Duodenal mucosa (tissue), 2 donors: Measurements from ENCODE around the gene CEACAM16.

Experiments
- H3K27ac ChIP-seq: one replicate; pipeline ENCODE4 v1.7.0; 2013; ENCODE audit warnings: low read depth, low read length
- H3K27me3 ChIP-seq, 2 donors: one replicate each; pipeline ENCODE4 v1.7.0; 2013; ENCODE audit warnings: low read length in 2 of 2, control low read depth in 1 of 2; ENCODE audit not compliant: insufficient read depth in 2 of 2, control insufficient read depth in 1 of 2
- H3K36me3 ChIP-seq, 2 donors: one replicate each; pipeline ENCODE4 v1.7.0; 2013; ENCODE audit warnings: low read length in 2 of 2, control low read depth in 1 of 2; ENCODE audit not compliant: insufficient read depth in 2 of 2, control insufficient read depth in 1 of 2
- H3K4me1 ChIP-seq, 2 donors: one replicate each; pipeline ENCODE4 v1.7.0; 2013; ENCODE audit warnings: low read length in 2 of 2, control low read depth in 1 of 2; ENCODE audit not compliant: insufficient read depth in 2 of 2, control insufficient read depth in 1 of 2
- H3K4me3 ChIP-seq, 2 donors: one replicate each; pipeline ENCODE4 v1.7.0; 2013; ENCODE audit warnings: low read length in 2 of 2, low read depth in 1 of 2
- H3K9ac ChIP-seq, 2 donors: one replicate each; pipeline ENCODE4 v1.7.0; 2013; ENCODE audit warnings: low read length in 2 of 2, low read depth in 1 of 2
- H3K9me3 ChIP-seq, 2 donors: one replicate each; pipeline ENCODE4 v1.7.0; 2013; ENCODE audit warnings: low read length in 2 of 2, control low read depth in 1 of 2; ENCODE audit not compliant: control insufficient read depth in 1 of 2

The CEACAM16 gene

DNA sequence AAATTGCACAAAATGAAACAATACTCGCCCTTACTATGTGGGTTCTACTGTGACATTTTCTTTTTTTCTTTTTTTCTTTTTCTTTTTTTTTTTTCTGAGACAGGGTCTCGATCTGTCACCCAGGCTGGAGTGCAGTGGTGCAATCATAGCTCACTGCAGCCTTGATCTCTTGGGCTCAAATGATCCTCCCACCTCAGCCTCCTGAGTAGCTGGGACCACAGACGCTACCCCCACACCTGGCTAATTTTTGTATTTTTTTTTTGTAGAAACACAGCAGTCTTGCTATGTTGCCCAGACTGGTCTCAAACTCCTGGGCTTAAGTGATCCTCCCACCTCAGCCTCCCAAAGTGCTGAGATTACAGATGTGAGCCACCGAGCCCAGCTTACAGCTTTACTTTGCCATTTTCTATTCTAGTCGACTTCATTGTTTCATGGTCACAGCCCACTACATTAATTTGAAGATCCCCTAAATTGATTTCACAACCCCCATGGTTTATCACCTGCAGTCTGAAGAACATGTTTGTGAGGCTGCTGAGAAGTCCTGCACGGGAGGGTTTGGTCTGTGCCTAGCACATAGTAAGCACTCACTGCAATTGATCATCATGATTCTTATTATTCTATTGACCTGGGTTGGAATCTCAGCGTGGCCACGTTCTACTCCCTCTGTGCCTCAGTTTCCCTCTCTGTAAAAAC is 53.3 kb downstream of the CEACAM16 start:
- Histone ChIP-seq H3K4me3 (peak overlapping the region; percentile 69 to 73), H3K4me1 (peaks cover 48 to 71% of the 10 kb centered on the region in 2 donors), H3K9me3 (no peaks in the 10 kb centered on the region), H3K27me3 (no peaks in the 10 kb centered on the region), H3K27ac (peak overlapping the region; percentile 97), H3K36me3 (peaks cover 11 to 37% of the 10 kb centered on the region in 2 donors), H3K9ac (peak overlapping the region; percentile 40 to 78)

DNA sequence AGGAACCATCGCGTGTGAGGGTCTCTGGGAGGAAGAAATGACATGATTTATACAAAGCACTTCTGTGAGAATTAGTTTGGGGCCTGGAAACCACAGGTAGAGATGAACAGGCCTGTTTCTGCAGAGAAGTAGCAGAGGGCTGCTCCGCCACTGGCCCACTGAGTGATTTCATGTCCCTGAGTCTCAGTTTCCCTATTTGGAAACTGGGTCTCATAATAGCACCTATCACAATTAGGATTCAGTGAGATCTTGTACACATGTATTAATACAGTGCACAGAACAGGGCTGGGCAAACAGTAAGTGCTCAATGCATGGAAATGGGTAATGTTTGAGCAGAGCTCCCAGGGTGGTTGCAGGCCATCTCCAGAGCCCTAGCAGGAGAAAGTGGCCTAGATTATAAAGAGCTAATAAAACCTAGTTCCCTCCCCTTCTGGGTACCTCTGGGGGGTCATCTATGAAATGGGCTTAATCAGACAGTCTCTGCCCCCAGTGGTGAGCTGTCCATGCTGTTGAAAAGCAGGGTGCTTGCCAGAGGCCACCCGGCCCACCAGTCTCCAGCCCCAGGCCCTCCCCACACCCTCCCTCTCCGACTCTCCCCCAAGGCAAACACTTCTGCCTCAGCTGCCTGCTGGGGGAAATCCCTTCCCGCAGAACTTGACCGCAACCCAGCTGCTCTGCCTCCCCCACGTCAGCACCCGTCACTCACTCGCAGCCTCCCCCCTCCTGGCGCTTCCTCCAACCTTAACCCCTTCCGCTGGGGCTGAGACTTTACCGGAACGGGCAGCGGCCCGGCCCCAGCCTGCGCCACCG is 54.1 kb downstream of the CEACAM16 start:
- Histone ChIP-seq H3K4me1 (peaks cover 48 to 76% of the 10 kb centered on the region in 2 donors), H3K9ac (peak overlapping the region; percentile 40 to 78), H3K9me3 (no peaks in the 10 kb centered on the region), H3K36me3 (peaks cover 15 to 43% of the 10 kb centered on the region in 2 donors), H3K27me3 (no peaks in the 10 kb centered on the region), H3K27ac (peak overlapping the region; percentile 97), H3K4me3 (peak overlapping the region; percentile 69 to 73)

DNA sequence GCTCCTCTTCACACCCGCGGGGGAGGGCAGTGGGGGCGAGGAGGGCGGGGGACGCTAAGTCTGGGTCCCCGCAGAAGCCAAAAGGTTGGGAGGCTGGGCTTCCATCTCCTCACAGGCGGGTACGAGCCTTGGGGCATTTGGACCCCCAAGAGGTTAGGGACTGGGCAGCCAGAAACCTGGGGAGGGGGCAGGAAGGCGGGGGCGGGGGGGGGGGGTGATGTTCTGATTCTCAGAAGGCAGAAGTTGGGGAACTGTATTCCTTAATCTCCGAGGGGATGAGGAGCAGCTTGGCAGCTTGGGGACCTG is 54.6 kb downstream of the CEACAM16 start:
- peak overlapping the region; percentile 69 to 73 for H3K4me3 ChIP-seq
- H3K9me3 ChIP-seq = no peaks in the 10 kb centered on the region
- peaks cover 21 to 48% of the 10 kb centered on the region in 2 donors for H3K36me3 ChIP-seq
- H3K27ac ChIP-seq = peak overlapping the region; percentile 97
- no peaks in the 10 kb centered on the region for H3K27me3 ChIP-seq
- peaks cover 48 to 80% of the 10 kb centered on the region in 2 donors for H3K4me1 ChIP-seq
- H3K9ac ChIP-seq = peak overlapping the region; percentile 78 to 82

DNA sequence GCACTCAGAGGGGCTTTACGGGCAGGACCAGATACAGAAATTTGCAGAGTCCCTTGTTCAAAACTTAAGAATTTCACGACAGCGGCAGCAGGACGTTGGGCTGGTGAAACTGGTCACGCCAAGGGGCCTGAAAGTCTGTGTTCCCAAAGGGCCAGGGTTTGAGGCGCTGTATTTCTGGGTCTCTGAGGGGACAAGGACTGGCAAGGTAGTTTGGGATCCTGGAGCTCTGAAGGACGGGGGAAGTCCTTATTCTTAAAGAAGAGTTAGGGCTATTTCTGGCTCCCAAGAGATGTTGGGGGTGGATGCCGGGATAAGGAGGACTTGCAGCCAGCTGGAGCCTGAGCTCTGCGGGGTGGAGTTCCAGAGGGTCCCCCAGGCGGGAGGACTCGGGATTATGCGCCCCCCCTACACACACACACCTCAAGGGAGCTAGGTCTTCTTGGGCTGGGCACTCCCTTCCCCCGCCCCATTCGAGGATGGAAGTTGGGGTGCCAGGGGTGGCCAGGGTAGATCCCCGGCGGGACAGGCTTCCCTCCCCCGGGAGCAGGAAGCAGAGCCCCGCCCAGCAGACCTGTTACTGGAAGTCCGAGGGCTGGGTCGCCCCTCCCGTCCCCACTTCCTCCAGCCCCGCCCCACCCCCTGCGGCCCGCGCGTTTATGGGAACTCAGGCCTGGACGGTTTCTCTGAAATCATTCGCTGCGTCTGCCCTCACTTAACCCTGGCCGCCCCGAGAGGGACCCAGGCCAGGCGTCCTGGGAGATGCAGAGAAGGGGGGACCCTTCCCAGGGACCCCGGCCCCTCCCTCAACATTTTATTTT is 55.2 kb downstream of the CEACAM16 start:
- H3K4me1 ChIP-seq = peaks cover 48 to 81% of the 10 kb centered on the region in 2 donors
- no peaks in the 10 kb centered on the region for H3K9me3 ChIP-seq
- H3K27ac ChIP-seq = peak overlapping the region; percentile 97
- H3K36me3 ChIP-seq = peaks cover 23 to 49% of the 10 kb centered on the region in 2 donors
- peak overlapping the region; percentile 69 to 73 for H3K4me3 ChIP-seq
- peak overlapping the region; percentile 78 to 82 for H3K9ac ChIP-seq
- no peaks in the 10 kb centered on the region for H3K27me3 ChIP-seq

DNA sequence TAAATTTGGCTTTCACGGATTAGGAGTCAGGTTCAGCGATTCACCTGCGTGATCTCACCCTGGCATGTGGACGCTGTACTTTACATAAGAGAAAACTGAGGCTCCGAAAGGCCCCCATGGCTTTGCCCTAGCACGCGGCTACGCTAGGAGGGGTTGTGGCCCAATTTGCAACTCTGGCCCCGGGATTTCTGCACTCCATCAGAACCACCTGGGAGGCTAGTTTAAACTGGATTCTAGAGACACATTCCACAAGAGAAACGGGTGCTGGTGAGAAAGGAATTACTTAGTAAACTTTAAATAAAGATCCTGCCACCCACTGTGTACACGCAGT is 55.8 kb downstream of the CEACAM16 start:
- peak overlapping the region; percentile 97 for H3K27ac ChIP-seq
- peaks cover 48 to 77% of the 10 kb centered on the region in 2 donors for H3K4me1 ChIP-seq
- H3K27me3 ChIP-seq = no peaks in the 10 kb centered on the region
- peak overlapping the region; percentile 37 to 60 for H3K9ac ChIP-seq
- H3K9me3 ChIP-seq = no peaks in the 10 kb centered on the region
- peak overlapping the region; percentile 58 to 73 for H3K4me3 ChIP-seq
- H3K36me3 ChIP-seq = peaks cover 28 to 55% of the 10 kb centered on the region in 2 donors

DNA sequence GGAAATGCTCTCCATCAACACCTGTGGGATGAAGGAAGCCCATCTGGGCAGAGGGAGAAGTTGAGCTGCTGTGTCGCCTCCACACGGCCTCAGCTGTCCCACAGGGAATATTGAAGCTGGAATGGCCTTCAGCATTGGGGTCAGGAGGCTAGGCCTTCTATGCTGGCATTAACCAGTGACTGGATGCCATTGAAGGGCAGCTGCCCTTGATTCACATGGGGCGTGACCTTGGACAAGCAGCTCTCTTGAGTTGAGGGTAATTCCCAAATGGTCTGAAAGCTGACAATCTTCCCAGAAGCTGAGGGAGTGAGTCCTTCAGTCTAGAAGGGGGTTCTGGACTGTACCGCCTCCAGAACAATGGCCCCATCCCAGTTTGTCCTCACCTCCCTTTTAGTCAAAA is 56.3 kb downstream of the CEACAM16 start:
- peak overlapping the region; percentile 6 for H3K27ac ChIP-seq
- peak overlapping the region; percentile 58 to 73 for H3K4me3 ChIP-seq
- no peaks in the 10 kb centered on the region for H3K27me3 ChIP-seq
- H3K9ac ChIP-seq = peak overlapping the region; percentile 37 to 60
- H3K9me3 ChIP-seq = no peaks in the 10 kb centered on the region
- H3K36me3 ChIP-seq = peaks cover 31 to 59% of the 10 kb centered on the region in 2 donors
- peaks cover 48 to 72% of the 10 kb centered on the region in 2 donors for H3K4me1 ChIP-seq

DNA sequence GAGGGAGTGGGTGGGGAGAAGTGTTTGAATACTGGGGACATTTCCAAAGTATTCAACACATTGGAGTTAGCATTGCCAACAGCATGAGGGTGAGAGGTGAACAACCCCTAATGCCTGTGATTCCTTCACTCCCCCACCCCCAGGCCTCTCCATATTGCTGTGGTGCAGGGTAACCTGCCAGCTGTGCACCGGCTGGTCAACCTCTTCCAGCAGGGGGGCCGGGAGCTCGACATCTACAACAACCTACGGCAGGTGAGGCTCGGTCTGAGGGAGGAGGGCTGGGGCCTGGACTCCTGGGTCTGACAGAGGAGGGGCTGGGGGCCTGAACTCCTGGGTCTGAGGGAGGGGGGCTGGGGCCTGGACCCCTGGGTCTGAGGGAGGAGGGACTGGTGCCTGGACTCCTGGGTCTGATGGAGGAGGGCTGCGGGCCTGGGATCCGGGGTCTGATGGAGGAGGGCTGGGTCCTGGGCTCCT is 57.2 kb downstream of the CEACAM16 start:
- no peak overlapping the region for H3K27ac ChIP-seq
- H3K27me3 ChIP-seq = no peaks in the 10 kb centered on the region
- H3K4me3 ChIP-seq = no peak overlapping the region
- peaks cover 41 to 63% of the 10 kb centered on the region in 2 donors for H3K4me1 ChIP-seq
- H3K9ac ChIP-seq = no peak overlapping the region
- H3K36me3 ChIP-seq = peaks cover 34 to 60% of the 10 kb centered on the region in 2 donors
- H3K9me3 ChIP-seq = no peaks in the 10 kb centered on the region

DNA sequence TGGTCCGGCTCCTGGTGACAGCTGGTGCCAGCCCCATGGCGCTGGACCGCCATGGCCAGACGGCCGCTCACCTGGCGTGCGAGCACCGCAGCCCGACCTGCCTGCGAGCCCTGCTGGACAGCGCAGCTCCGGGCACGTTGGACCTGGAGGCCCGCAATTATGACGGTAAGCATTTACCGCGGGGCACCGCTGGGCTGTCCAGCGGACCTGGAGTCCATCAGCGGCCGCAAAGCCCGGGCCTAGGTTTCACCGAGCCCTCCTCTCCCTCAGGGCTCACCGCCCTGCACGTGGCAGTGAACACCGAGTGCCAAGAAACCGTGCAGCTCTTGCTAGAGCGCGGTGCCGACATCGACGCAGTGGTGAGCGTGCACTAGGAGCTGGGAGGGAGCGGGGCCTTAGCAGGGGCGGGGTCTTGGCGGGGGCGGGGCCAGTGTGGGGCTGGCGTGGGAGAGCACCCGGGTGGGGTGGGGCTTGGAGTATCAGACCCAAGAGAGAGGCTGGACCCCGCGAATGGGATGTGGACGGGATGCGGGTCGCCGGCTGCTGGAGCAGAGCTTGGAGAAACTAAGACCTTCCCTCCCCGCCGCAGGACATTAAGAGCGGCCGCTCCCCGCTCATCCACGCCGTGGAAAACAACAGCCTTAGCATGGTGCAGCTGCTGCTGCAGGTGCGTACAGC is 58.2 kb downstream of the CEACAM16 start:
- H3K9ac ChIP-seq = no peak overlapping the region

DNA sequence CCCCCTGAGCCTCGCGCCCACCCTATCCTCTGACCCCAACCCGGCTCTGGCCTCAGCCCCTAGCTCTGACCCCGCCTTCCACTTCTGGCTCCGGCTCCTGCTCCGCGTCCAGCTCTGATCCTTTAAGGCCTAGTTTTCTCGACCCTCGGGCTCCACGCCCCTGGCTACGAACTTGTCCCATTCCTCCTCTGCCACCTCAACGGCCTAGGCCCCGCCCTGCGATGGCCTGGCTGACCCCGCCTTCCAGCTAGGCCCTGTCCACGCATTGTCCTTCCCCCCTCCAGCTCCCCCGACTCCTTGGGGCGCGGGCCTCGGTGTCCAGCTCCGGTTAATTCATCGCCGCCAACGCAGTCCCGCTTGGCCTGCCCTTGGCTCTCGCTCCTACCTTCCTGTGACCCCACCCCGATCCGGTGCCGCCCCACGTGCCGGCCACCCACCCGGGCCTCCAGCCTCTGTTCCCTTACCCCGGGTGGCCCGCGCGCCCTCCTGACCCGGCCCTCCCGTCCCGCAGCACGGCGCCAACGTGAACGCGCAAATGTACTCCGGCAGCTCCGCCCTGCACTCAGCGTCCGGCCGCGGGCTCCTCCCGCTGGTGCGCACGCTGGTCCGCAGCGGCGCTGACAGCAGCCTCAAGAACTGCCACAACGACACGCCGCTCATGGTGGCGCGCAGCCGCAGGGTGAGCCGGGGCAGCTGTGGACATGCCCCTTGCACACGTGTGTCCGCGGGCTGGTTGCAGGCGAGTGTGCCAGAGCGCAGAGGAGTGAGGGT is 59.0 kb downstream of the CEACAM16 start:
- Histone ChIP-seq H3K9me3 (no peaks in the 10 kb centered on the region), H3K27me3 (no peaks in the 10 kb centered on the region), H3K36me3 (peaks cover 34 to 50% of the 10 kb centered on the region in 2 donors), H3K4me1 (peaks cover 27 to 45% of the 10 kb centered on the region in 2 donors), H3K4me3 (peak overlapping the region in 1 of 2 donors; percentile 40), H3K27ac (peak overlapping the region; percentile 17), H3K9ac (no peak overlapping the region)

More for the DNA sequence above, 58.2 kb downstream of the CEACAM16 start:
- no peaks in the 10 kb centered on the region for H3K27me3 ChIP-seq
- H3K36me3 ChIP-seq = peaks cover 34 to 56% of the 10 kb centered on the region in 2 donors
- H3K4me1 ChIP-seq = peaks cover 34 to 52% of the 10 kb centered on the region in 2 donors
- H3K27ac ChIP-seq = no peak overlapping the region
- peak overlapping the region in 1 of 2 donors; percentile 32 for H3K4me3 ChIP-seq
- H3K9me3 ChIP-seq = no peaks in the 10 kb centered on the region
